ENCODE measurements around the gene GLI3.
A peak's percentile ranks its signal among the peaks of the same experiment; 100 is the strongest.

Gene GLI3

DNA sequence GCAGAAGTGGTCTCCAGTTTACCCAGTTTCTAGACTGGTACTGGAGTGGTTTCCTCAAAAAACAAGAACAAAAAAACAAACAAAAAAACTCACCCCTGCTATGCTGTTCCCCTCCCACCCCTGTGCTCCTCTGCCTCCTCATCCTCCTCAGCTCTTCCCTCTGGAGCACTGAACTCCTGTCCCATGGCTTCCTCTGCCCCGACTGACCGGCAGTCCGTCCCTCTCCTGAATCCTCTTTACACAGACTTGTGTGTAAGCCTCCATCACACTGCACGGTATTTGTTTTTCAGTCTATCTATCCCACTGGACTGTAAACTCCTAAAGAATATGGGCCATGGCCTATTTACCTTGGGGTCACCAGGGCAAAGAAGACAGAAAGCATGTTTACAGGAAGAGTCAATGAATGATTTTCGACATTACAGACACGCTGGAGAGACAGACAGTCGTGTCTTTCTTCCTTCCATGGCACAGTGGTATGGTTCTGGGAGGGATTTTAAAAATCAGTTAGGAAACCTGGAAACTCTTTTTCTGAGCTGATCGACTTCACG is 265.3 kb downstream of the GLI3 start:
- no peak for DNase-seq (ENCODE audit: low read depth)

DNA sequence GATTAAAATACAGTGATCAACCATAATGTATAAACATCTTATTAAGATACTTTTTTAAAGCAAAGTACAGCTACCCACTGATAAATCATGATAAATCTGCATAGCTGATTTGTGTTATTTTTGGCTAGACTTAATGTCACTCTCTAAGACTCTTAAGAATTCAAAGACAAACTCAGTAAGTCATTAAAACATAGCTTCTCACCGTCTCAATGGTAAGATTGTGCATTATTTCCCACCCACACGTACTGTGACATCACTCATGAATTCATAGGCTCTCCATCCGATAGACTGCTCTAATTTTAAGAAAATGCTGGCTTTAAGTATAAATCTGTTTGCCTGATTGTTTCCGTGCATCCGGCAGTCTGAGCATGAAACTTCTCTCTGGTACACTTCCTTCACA is 266.1 kb downstream of the GLI3 start:
- DNase-seq (ENCODE audit: low read depth) = no peak

DNA sequence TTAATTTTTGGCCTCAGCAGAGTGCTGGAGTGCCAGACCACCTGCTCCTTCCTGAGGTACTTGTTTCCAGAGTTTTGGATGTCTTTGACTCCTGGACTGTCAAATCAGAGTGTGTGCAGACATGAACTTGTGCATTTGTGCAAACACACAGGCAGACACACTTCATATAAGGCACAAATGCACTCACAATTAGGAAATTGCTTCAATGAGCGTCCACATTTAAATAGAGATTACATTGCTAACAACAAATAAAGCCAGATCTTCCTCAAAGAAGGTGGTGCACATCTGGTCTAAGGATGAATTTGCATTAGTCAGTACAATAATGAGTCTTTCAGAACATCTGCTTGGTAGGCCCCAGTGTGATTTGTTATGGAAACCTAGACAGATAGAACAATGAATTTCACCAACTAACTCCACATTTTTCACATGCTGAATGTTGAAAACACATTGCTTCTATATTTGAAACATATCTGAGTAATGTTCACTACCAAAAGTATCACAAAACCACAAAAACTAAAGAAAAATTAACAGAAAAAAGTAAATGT is 267.4 kb downstream of the GLI3 start:
- no peak for DNase-seq (ENCODE audit: low read depth)

DNA sequence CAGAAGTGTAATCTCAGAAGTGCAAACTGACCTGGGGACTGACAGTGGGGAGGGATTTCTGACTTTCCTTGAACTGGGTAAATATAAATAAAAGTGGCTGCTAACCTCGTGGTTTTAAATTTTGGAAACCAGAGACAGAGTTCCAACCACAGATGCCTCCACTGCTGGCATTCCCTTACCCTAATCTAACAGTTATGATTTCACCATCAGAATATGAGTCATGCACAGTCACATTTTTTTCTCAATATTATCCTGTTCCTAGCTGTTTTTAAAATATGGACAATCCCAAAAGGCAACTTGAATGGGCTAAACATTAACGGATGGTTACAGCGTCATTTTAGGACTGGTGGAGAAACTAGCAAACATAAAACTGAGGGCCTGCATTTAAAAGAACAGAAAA is 269.9 kb downstream of the GLI3 start:
- peak; percentile 82 for DNase-seq (ENCODE audit: low read depth)

DNA sequence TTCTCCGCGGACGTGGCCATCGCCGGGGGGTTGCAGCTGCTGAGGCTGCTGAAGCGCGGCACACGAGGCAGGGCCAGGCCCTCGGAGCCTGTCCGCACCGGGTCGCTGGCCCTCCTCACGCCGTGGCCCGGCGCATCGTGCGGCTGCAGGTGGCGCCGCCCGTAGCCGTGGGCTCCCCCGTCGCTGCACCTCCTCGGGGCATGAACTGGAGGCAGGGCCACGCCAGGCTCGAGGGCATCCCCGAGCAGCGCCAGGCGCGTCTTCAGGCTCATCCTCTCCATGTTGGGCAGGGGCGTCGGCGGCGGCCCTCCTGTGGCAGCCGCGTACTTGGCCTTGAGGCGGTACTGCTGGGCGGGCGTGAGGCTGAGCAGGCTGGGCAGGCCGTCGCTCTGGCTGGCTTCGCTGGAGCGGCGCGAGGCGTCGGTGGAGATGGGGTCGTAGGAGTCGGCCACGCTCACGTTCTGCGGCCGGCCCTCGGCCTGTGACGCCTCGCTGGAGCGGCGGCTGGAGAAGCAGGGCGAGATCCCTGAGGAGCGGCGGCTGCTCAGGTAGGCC is 271.0 kb downstream of the GLI3 start:
- DNase-seq (ENCODE audit: low read depth) = no peak

GRCh38 chr7:41964849-41965745 is 271.9 kb downstream of the GLI3 start:
- no peak for DNase-seq (ENCODE audit: low read depth)

- DNase-seq (ENCODE audit: low read depth) = no peak
Measured at GRCh38 chr7:41964183-41964753, 272.7 kb downstream of the GLI3 start.

GRCh38 chr7:41956705-41957104 is 280.3 kb downstream of the GLI3 start:
- DNase-seq (ENCODE audit: low read depth) = no peak

- peak; percentile 95 for DNase-seq (ENCODE audit: low read depth)
Measured at GRCh38 chr7:41955893-41956675, 280.9 kb downstream of the GLI3 start.

- DNase-seq (ENCODE audit: low read depth) = no peak
Measured at GRCh38 chr7:41955451-41955850, 281.6 kb downstream of the GLI3 start.

- no peak for DNase-seq (ENCODE audit: low read depth)
Measured at GRCh38 chr7:41954976-41955375, 282.0 kb downstream of the GLI3 start.

- DNase-seq (ENCODE audit: low read depth) = no peak
Measured at GRCh38 chr7:41948503-41948902, 288.5 kb downstream of the GLI3 start.

DNA sequence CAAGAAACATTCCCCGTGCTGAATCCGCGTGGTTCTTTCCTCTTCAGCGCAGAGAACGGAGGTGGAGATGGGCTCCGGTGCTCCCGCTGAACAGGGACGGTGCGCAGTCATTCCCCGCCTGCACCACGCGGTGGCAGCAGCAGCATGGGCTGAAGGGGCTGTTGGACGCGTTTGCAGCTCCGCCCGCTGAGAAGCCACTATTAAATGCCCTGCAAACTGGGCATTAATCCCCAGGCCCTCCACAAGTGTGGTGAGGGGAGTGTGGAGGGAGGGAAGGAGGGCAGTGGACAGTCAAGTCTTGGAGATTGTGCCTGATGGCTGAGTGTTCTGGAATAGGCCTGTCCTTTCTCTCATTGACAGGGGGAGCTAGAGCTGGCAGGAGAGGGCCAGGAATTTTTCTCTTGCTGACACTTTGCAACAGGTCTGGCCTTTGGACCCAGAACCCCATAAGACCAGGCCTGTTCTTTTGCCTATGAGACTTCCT is 293.9 kb downstream of the GLI3 start:
- peak; percentile 73 for DNase-seq (ENCODE audit: low read depth)

DNA sequence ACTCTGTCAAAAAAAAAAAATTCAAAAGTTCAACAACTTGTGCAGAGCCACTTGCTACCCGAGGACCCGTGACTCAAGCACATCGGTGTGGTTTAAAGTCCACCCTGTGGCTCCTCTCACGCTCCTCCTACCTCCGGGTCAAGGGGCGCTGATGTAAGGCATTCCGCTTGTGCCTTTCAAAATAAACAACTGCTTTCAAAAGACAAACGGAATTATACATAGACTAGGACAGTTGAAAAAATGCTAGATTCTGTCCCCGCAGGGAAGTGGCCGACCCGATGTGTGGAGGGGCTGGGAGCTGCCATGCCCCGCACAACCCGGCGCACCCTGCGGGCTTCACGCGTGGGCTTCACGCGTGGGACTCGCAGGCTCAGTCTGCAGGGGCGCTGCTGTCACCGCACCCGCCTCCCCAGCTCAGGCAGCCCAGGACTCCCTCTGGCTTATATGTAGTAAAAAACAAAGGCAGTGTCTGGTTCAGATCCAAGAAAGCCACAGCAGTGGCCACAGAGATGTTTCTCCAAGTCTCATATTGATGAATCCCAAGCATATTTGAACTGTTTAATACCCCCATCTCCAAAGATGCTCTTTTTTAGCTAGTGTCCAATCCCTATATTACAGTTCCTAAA is 294.4 kb downstream of the GLI3 start:
- peak; percentile 44 for DNase-seq (ENCODE audit: low read depth)

DNA sequence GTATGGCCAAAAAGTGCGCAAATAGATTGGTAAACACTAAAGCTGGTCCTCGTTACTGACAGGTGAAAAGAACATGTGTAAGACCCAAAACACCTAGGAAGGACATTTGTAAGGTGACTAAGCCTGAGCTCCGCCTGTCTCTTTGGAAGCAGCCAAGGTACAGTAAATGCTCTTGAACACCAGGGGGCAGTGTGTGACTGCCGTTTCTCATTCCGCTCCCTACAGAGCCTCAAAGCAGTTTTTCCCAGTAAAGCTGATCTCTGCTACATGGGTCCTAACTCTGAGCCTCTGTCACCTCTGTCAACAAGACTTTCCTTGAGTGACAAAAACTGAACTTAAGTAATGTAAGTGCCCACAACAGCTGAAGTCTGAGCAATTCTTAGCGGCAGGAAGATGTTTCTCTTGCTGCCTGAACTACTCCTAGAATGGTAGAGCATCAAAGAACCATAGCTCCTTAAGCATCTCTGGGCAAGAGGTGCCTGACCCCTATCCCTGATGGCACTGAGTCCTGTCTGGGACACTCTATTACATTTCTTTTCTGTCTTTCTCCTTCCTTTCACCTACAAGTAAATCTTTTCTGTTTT is 296.2 kb downstream of the GLI3 start:
- peak; percentile 70 for DNase-seq (ENCODE audit: low read depth)

GRCh38 chr7:41938371-41938770 is 298.6 kb downstream of the GLI3 start:
- no peak for DNase-seq (ENCODE audit: low read depth)

- no peak for DNase-seq (ENCODE audit: low read depth)
Measured at GRCh38 chr7:41933427-41933826, 303.6 kb downstream of the GLI3 start.

DNA sequence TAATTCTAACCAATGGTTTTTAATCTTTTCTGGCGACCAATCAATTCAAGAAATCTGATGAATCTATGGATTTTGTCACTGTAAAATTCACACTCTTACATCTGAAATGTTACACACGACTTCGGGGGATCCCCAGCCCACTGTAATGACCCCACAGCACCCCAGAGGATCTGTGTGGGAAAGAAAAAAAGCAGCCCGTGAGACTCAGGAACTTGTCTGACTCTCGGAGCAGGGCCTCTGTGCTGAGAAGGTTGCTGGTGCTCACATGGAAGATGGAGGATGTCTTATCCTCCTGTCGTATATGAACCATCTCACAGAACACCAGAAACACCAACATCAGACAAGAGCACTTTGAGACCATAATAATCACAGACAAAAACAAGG is 305.8 kb downstream of the GLI3 start:
- DNase-seq (ENCODE audit: low read depth) = no peak

DNA sequence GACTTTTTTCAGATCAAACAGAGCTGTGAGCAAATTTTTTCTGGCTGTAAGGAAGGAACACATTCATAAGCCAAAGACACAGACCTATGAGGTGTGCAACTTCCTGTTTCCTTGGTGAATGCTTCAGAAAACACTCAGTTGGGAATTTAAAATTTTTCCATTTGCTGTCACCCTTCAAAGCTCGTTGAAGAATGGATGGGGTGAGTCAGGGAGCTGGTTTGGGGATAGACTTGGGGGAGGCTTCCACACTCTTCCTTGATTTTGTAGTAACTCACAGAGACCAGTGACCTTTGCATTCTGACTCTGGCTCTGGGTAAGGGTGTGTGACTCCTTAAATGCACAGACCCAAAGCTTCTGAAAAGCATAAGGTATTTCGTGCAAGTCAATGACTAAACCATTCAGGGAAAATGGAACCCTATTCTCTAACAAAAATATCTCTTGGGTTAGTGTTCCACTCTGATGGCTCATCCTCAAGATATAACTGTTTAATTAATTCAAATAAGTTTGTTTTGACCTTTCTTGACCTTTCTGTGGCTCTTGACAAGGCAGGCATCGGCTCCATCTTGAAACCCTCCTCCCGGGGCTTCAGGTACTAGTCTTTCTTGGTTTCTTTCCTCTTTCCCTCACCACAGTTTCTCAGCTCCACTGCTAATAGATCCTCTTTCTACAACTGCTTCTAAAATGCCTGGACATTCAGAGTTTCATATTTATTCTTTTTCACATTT is 306.3 kb downstream of the GLI3 start:
- DNase-seq (ENCODE audit: low read depth) = peak; percentile 88

GRCh38 chr7:41928781-41929180 is 308.2 kb downstream of the GLI3 start:
- no peak for DNase-seq (ENCODE audit: low read depth)
